Fibroblast of skin of scalp (primary cell): Measurements from ENCODE around the gene APELA.
"Not testable (repeated sequence)": the region's sequence is repeated elsewhere in the genome, so short reads cannot be mapped to it uniquely, and the experiment has no call there.

Experiments used
- DNase-seq: peaks from one replicate; pipeline ENCODE4 v3.0.0-alpha.2; 2013

APELA gene

DNA sequence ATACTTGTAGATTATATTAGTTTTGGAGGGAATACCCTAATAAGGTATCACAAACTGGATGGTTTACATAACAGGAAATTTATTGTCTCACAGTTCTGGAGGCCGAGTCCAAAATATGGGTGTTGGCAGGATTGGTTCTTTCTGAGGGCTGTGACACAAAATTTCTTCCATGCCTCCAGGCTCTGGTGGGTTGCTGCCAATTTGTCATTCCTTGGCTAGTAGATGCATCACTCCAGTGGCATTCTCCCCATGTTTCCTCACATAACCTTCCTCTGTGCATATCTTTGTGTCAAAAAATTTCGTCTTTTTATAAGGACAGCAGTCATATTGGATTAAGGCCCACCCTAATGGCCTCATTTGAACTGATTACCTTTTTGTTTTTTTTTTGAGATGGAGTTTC, 49.3 kb downstream of the APELA start:
- peak; percentile 62 for DNase-seq

DNA sequence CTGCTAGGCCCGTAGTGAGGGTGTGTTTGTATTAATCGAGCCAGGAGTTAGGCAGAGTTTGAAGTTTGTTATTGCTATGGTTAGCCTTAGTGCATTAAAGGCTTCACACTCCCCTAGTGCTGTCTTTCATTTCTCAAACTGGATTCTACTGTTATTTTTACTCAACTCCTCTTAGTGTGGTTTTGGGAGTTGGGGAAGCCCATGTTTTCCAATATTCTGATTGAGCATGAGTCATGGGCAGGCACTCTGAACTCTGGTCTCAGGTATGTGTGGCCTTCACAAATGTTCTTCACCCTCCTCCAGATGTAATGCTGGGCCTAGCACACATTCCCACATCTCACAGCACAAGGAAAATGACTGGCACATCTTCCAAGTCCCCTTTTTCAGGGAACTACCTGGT, 50.1 kb downstream of the APELA start:
- DNase-seq: not testable (repeated sequence)

GRCh38 chr4:164930647-164931046, 53.7 kb downstream of the APELA start:
- DNase-seq: no peak

GRCh38 chr4:164931551-164932324, 54.8 kb downstream of the APELA start:
- DNase-seq: peak; percentile 37

GRCh38 chr4:164933244-164933643, 56.3 kb downstream of the APELA start:
- no peak for DNase-seq

DNA sequence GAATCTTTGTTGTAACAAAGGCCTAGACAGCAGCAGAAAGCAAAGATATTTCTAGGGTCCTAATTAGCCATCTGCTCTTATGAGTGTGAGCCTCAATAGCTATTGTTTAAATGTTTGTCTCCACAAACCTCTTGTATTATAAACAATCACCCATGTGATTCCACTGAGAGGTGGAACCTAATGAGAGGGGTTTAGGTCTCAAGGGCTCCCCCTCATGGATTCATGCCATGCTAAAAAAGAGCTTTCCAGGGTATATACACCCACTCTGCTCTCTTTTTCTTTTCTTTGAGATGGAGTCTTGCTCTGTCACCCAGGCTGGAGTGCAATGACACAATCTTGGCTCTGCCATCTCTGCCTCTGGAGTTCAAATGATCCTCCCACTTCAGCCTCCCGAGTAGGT, 58.4 kb downstream of the APELA start:
- DNase-seq: no peak

- not testable (repeated sequence) for DNase-seq
Observed at GRCh38 chr4:164935865-164936606, 59.1 kb downstream of the APELA start.

- DNase-seq: peak; percentile 20
Observed at GRCh38 chr4:164937576-164938270, 60.7 kb downstream of the APELA start.

GRCh38 chr4:164943192-164943591, 66.2 kb downstream of the APELA start:
- no peak for DNase-seq

- DNase-seq: no peak
Observed at GRCh38 chr4:164945146-164945545, 68.2 kb downstream of the APELA start.

GRCh38 chr4:164946810-164947209, 69.8 kb downstream of the APELA start:
- DNase-seq: no peak
